PFSK-1 (cell line): ENCODE data around the gene PRPF18.

Source experiments
- FOXP2 ChIP-seq: optimal IDR thresholded peaks from 2 replicates; pipeline ENCODE3; 2011; ENCODE audit warnings: borderline replicate concordance, control low read depth, inconsistent platforms; ENCODE audit not compliant: insufficient read depth; ENCODE audit errors: extremely low read length, extremely low read depth
- POLR2AphosphoS5 ChIP-seq: IDR thresholded peaks from 2 replicates; pipeline ENCODE4 v1.6.1; 2012; ENCODE audit warnings: low read depth, mild to moderate bottlenecking, control low read depth, low read length, moderate library complexity
- REST ChIP-seq, 2 experiments: IDR thresholded peaks; 2 replicates each; pipeline versions ENCODE4 v1.6.1 to v1.8.0; 2011 to 2012; ENCODE audit warnings: low read depth in 2 of 2, low read length in 2 of 2, control low read depth in 1 of 2, inconsistent platforms in 1 of 2, mild to moderate bottlenecking in 1 of 2, moderate library complexity in 1 of 2; ENCODE audit not compliant: insufficient read depth in 1 of 2
- SIN3A ChIP-seq: IDR thresholded peaks from 2 replicates; pipeline ENCODE4 v1.6.1; 2012; ENCODE audit warnings: mild to moderate bottlenecking, low read length, moderate library complexity, borderline replicate concordance; ENCODE audit not compliant: insufficient read depth
- TAF1 ChIP-seq: IDR thresholded peaks from 2 replicates; pipeline ENCODE4 v1.6.1; 2012; ENCODE audit warnings: low read length, control low read depth, borderline replicate concordance; ENCODE audit not compliant: insufficient read depth

The PRPF18 gene

GRCh38 chr10:13654118-13654830, 67.5 kb downstream of the PRPF18 start:
- TF ChIP-seq POLR2AphosphoS5 = no peak
- TF ChIP-seq TAF1 = no peak
- TF ChIP-seq FOXP2 = no peak
- TF ChIP-seq REST (IDR thresholded peaks at IDR 0.05; ENCODE audit: insufficient read depth in 1 of 2, low read depth in 2 of 2, low read length in 2 of 2) = no peak
- no peak for TF ChIP-seq SIN3A

GRCh38 chr10:13654846-13655245, 68.1 kb downstream of the PRPF18 start:
- no peak for TF ChIP-seq REST (IDR thresholded peaks at IDR 0.05; ENCODE audit: insufficient read depth in 1 of 2, low read depth in 2 of 2, low read length in 2 of 2)
- no peak for TF ChIP-seq TAF1
- no peak for TF ChIP-seq POLR2AphosphoS5
- no peak for TF ChIP-seq SIN3A
- TF ChIP-seq FOXP2 = no peak

GRCh38 chr10:13656337-13657100, 69.8 kb downstream of the PRPF18 start:
- TF ChIP-seq SIN3A = no peak

- no peak for TF ChIP-seq FOXP2
- TF ChIP-seq SIN3A = no peak
- no peak for TF ChIP-seq POLR2AphosphoS5
- TF ChIP-seq REST (IDR thresholded peaks at IDR 0.05; ENCODE audit: insufficient read depth in 1 of 2, low read depth in 2 of 2, low read length in 2 of 2) = no peak
- TF ChIP-seq TAF1 = no peak
Measured at GRCh38 chr10:13657101-13657680, 70.4 kb downstream of the PRPF18 start.

- no peak for TF ChIP-seq FOXP2
- TF ChIP-seq POLR2AphosphoS5 = no peak
- TF ChIP-seq TAF1 = no peak
- TF ChIP-seq REST (IDR thresholded peaks at IDR 0.05; ENCODE audit: insufficient read depth in 1 of 2, low read depth in 2 of 2, low read length in 2 of 2) = no peak
- TF ChIP-seq SIN3A = no peak
Measured at GRCh38 chr10:13658264-13658663, 71.5 kb downstream of the PRPF18 start.
